Endothelial cell of umbilical vein (primary cell): ENCODE data around the gene PLEKHA3. TPM values are rescaled to one million over a fixed set of nuclear protein-coding genes. Genes with fewer than 3 reads are reported as not detected.

Source experiments
- BruUV-seq: library from RNA; stranded (reverse); fragments of 400-500 nt; replicated peaks from 2 replicates; lab custom pipeline; 2021; lab: Mats Ljungman, UMichigan
- CTCF ChIA-PET: fragments of 300-600, 350-600 bp; sonication (Branson Sonifier 250); formaldehyde crosslinking; loops from one replicate; lab custom pipeline; 2021; ENCODE audit warnings: antibody characterized with exemption, inconsistent platforms; lab: Charles Lee
- POLR2A ChIA-PET: fragments of 300-600, 350-600 bp; sonication (Branson Sonifier 250); formaldehyde crosslinking; loops from one replicate; lab custom pipeline; 2021; ENCODE audit warnings: antibody characterized with exemption, inconsistent platforms; lab: Charles Lee
- DNase-seq: peaks from one replicate; pipeline ENCODE4 v3.0.0-alpha.2; 2011; ENCODE audit warnings: low read depth, low spot score
- FAIRE-seq: peaks from 2 replicates; lab custom pipeline; 2011; peaks lifted over from hg19 to GRCh38; lab: Jason Lieb, UNC
- H2AFZ ChIP-seq: 2 replicates; pipeline ENCODE4 v1.6.0; 2012; ENCODE audit warnings: low read depth, low read length, control low read depth, inconsistent platforms
- H3K27ac ChIP-seq: 2 replicates; pipeline ENCODE4 v1.5.1; 2011; ENCODE audit warnings: low read depth, mild to moderate bottlenecking, control low read depth, low read length, moderate library complexity; ENCODE audit not compliant: insufficient read depth
- H3K27me3 ChIP-seq, 2 experiments: 2 replicates each; pipeline versions ENCODE4 v1.6.0 to v1.6.1; 2011; ENCODE audit warnings: low read length in 2 of 2, mixed read lengths in 1 of 2; ENCODE audit not compliant: control insufficient read depth in 2 of 2, insufficient read depth in 2 of 2
- H3K36me3 ChIP-seq, 2 experiments: 2 replicates in 1 of 2; 3 replicates in 1 of 2; pipeline ENCODE4 v1.5.1; 2011; ENCODE audit warnings: low read length in 2 of 2, mild to moderate bottlenecking in 1 of 2, moderate library complexity in 1 of 2; ENCODE audit not compliant: control insufficient read depth in 2 of 2, insufficient read depth in 2 of 2; ENCODE audit errors: extremely low read depth in 1 of 2
- H3K4me1 ChIP-seq: 3 replicates; pipeline ENCODE4 v1.5.1; 2011; ENCODE audit warnings: mild to moderate bottlenecking, low read length; ENCODE audit not compliant: control insufficient read depth, insufficient read depth; ENCODE audit errors: extremely low read depth
- H3K4me2 ChIP-seq: 2 replicates; pipeline ENCODE4 v1.6.1; 2011; ENCODE audit warnings: low read length, control low read depth, mixed read lengths; ENCODE audit not compliant: insufficient read depth
- H3K4me3 ChIP-seq, 3 experiments: fragments of 200-600 bp in 1 of 3; sonication (generic), shearing (Covaris generic) in 1 of 3; replicated peaks in 1 of 3; 2 replicates each; pipeline ENCODE4 v1.5.1; 2011 to 2016; ENCODE audit warnings: control low read depth in 3 of 3, low read length in 3 of 3, mild to moderate bottlenecking in 2 of 3, inconsistent platforms in 1 of 3, low read depth in 1 of 3, moderate library complexity in 1 of 3; ENCODE audit not compliant: insufficient read depth in 1 of 3
- H3K79me2 ChIP-seq: 2 replicates; pipeline ENCODE4 v1.6.0; 2012; ENCODE audit warnings: low read length, inconsistent platforms; ENCODE audit not compliant: control insufficient read depth, insufficient read depth
- H3K9ac ChIP-seq: replicated peaks from 2 replicates; pipeline ENCODE3; 2011; ENCODE audit warnings: low read length, control low read depth; ENCODE audit not compliant: insufficient read depth; ENCODE audit errors: extremely low read depth
- H3K9me1 ChIP-seq: replicated peaks from 3 replicates; pipeline ENCODE4 v1.6.0; 2011; ENCODE audit warnings: mild to moderate bottlenecking, low read length; ENCODE audit not compliant: control insufficient read depth, insufficient read depth; ENCODE audit errors: extremely low read depth
- H3K9me3 ChIP-seq: replicated peaks from 2 replicates; pipeline ENCODE4 v1.5.1; 2012; ENCODE audit warnings: low read length, inconsistent platforms; ENCODE audit not compliant: control insufficient read depth, insufficient read depth
- H4K20me1 ChIP-seq: replicated peaks from 2 replicates; pipeline ENCODE3; 2011; ENCODE audit warnings: mild to moderate bottlenecking, low read length; ENCODE audit not compliant: control insufficient read depth, insufficient read depth; ENCODE audit errors: extremely low read depth
- CTCF ChIP-seq, 2 donors: IDR thresholded peaks; 1 replicate in 1 of 2; 2 replicates in 1 of 2; pipeline ENCODE4 v1.5.1; 2011; ENCODE audit warnings: low read length in 2 of 2, mild to moderate bottlenecking in 2 of 2, moderate library complexity in 2 of 2, control low read depth in 1 of 2, inconsistent platforms in 1 of 2, low read depth in 1 of 2; ENCODE audit not compliant: insufficient read depth in 1 of 2; ENCODE audit errors: extremely low read depth in 1 of 2
- EZH2 ChIP-seq: IDR thresholded peaks from 2 replicates; pipeline ENCODE4 v1.6.1; 2012; ENCODE audit warnings: borderline replicate concordance, low read depth, mild to moderate bottlenecking, moderate library complexity, low read length, inconsistent platforms; ENCODE audit not compliant: severe bottlenecking
- FOS ChIP-seq: IDR thresholded peaks from 2 replicates; pipeline ENCODE4 v1.6.1; 2011; ENCODE audit warnings: mild to moderate bottlenecking, low read length, moderate library complexity, borderline replicate concordance; ENCODE audit not compliant: insufficient read depth
- GATA2 ChIP-seq: IDR thresholded peaks from 2 replicates; pipeline ENCODE4 v1.7.0; 2011; ENCODE audit warnings: low read depth, mild to moderate bottlenecking, moderate library complexity, mixed read lengths, low read length; ENCODE audit not compliant: insufficient read length, insufficient read depth
- JUN ChIP-seq: IDR thresholded peaks from 2 replicates; pipeline ENCODE4 v1.6.1; 2011; ENCODE audit warnings: borderline replicate concordance, low read depth; ENCODE audit not compliant: insufficient read length, insufficient read depth
- MAX ChIP-seq: IDR thresholded peaks from 2 replicates; pipeline ENCODE4 v1.6.1; 2011; ENCODE audit not compliant: insufficient read depth, insufficient read length
- MYC ChIP-seq: IDR thresholded peaks from one replicate; pipeline ENCODE4 v1.6.1; 2011; ENCODE audit warnings: mild to moderate bottlenecking, low read depth, low read length
- POLR2A ChIP-seq: IDR thresholded peaks from 2 replicates; pipeline ENCODE4 v1.6.1; 2012; ENCODE audit warnings: low read depth, mild to moderate bottlenecking, control low read depth, low read length
- POLR2AphosphoS5 ChIP-seq: IDR thresholded peaks from 2 replicates; pipeline ENCODE4 v1.6.1; 2012; ENCODE audit warnings: low read depth, mild to moderate bottlenecking, control low read depth, low read length, moderate library complexity; ENCODE audit not compliant: insufficient read depth
- dilution Hi-C: fragments of 300-500 bp; cut with MboI; formaldehyde crosslinking; loops from one replicate; pipeline ENCODE4 v1.15.0; 2019; ENCODE audit warnings: low sequenced_read_pairs; ENCODE audit not compliant: extremely low pct_ligation_motif_present
- intact Hi-C: fragments of 100-400 bp; cut with micrococcal nuclease; formaldehyde crosslinking; loops from one replicate; pipeline ENCODE4 v1.10.0; 2022
- polyA plus RNA-seq, 4 experiments: library from polyadenylated mRNA; depleted of rRNA in 3 of 4; stranded (reverse) in 3 of 4; unstranded in 1 of 4; fragments of >200 nt; gene quantifications; 2 replicates each; pipeline versions ENCODE4 v1.2.1 to v1.2.3, GENCODE V29; 2011 to 2012; ENCODE audit warnings: missing spikeins in 1 of 4
- total RNA-seq: library from RNA; stranded (reverse); gene quantifications from 2 replicates; pipeline ENCODE4 v1.2.3, GENCODE V29; 2021

Gene PLEKHA3
- total and polyA plus RNA-seq, 2 donors (not counting 3 experiments of a cell fraction or from before 2014, with no cell fraction given), result 4.1 to 24.6 TPM

- no peak for DNase-seq
- no peaks in the 10 kb centered on the region for H3K79me2 ChIP-seq
- no peak overlapping the region for H3K27ac ChIP-seq
- no peaks in the 10 kb centered on the region for H4K20me1 ChIP-seq
- intact Hi-C loops, result no loop called here
- no peaks in the 10 kb centered on the region for H3K9me3 ChIP-seq
- no peak for FAIRE-seq
- peaks cover 14 to 24% of the 10 kb centered on the region in 2 experiments for H3K36me3 ChIP-seq
- TF ChIP-seq POLR2A, result no peak
- no peak for TF ChIP-seq MAX
- no peak for TF ChIP-seq EZH2
- no peak for TF ChIP-seq FOS
- TF ChIP-seq CTCF (IDR thresholded peaks at IDR 0.05; ENCODE audit: extremely low read depth in 1 of 2, insufficient read depth in 1 of 2, low read depth in 1 of 2, low read length in 2 of 2), result no peak
- no peak for TF ChIP-seq JUN
- TF ChIP-seq MYC, result no peak
- no peak for TF ChIP-seq POLR2AphosphoS5
- no peak for TF ChIP-seq GATA2
- H3K4me2 ChIP-seq, result no peak overlapping the region
- ChIA-PET POLR2A (no interaction called here), CTCF (interaction anchor here (1.3 kb wide), 1 partner anchor 10 kb away, joined by 3 read pairs; no protein-coding TSS in a partner anchor)
- dilution Hi-C loops, result no loop called here
- BruUV-seq, result no TSS peak
- H3K4me3 ChIP-seq, result no peak overlapping the region
- no peaks in the 10 kb centered on the region for H3K9me1 ChIP-seq
- H3K27me3 ChIP-seq, result no peaks in the 10 kb centered on the region
- no peak overlapping the region for H2AFZ ChIP-seq
- H3K9ac ChIP-seq, result no peak overlapping the region
- H3K4me1 ChIP-seq, result no peaks in the 10 kb centered on the region
Observed at GRCh38 chr2:178496049-178496448, 15.8 kb downstream of the PLEKHA3 start.
